Measurements from ENCODE around the gene UFL1.

- TF ChIP-seq POLR2A (IDR thresholded peaks at IDR 0.05) (no peak), CTCF (IDR thresholded peaks at IDR 0.05) (no peak)
These were observed 18.7 kb upstream of the UFL1 start for GRCh38 chr6:96502915-96503314.

Measured in right lobe of liver (tissue), 4 donors.